CD4-positive, alpha-beta T cell (primary cell): ENCODE data around the gene TSPAN18. TPM values are rescaled to one million over a fixed set of nuclear protein-coding genes. Genes with fewer than 3 reads are reported as not detected.

Experiments used
- ATAC-seq: fragments of 200-7000 bp; cut with Tn5 transposase; one replicate; pipeline ENCODE4 v1.10.0; 2022; ENCODE audit warnings: mild to moderate bottlenecking; ENCODE audit not compliant: poor library complexity
- CTCF ChIA-PET: fragments of 350-600 bp; sonication (Branson Sonifier 250); formaldehyde crosslinking; loops from one replicate; lab custom pipeline; 2021; ENCODE audit warnings: antibody characterized with exemption, inconsistent platforms; lab: Charles Lee
- POLR2A ChIA-PET: fragments of 350-600 bp; sonication (Branson Sonifier 250); formaldehyde crosslinking; loops from one replicate; lab custom pipeline; 2021; ENCODE audit warnings: antibody characterized with exemption, inconsistent platforms; lab: Charles Lee
- DNase-seq, 14 experiments: peaks; one replicate each; pipeline ENCODE4 v3.0.0-alpha.2; 2013 to 2020; ENCODE audit warnings: mixed read lengths in 2 of 14
- H3K27ac ChIP-seq, 2 donors: one replicate each; pipeline versions ENCODE4 v1.5.1 to v1.7.0; 2013; ENCODE audit warnings: low read length in 2 of 2, low read depth in 1 of 2, mild to moderate bottlenecking in 1 of 2
- H3K27me3 ChIP-seq, 2 experiments: 1 replicate in 1 of 2; 2 replicates in 1 of 2; pipeline versions ENCODE4 v1.6.1 to v1.7.0; 2013; ENCODE audit warnings: low read length in 2 of 2, control low read depth in 1 of 2, mild to moderate bottlenecking in 1 of 2, moderate library complexity in 1 of 2; ENCODE audit not compliant: insufficient read depth in 2 of 2, control insufficient read depth in 1 of 2
- H3K36me3 ChIP-seq: one replicate; pipeline ENCODE4 v1.6.1; 2013; ENCODE audit warnings: low read length, control low read depth; ENCODE audit not compliant: insufficient read depth
- H3K4me1 ChIP-seq: one replicate; pipeline ENCODE4 v1.6.1; 2013; ENCODE audit warnings: low read length, control low read depth; ENCODE audit not compliant: insufficient read depth
- H3K4me3 ChIP-seq: one replicate; pipeline ENCODE4 v1.5.1; 2013; ENCODE audit warnings: mild to moderate bottlenecking, low read length, moderate library complexity
- H3K9me3 ChIP-seq, 2 experiments: 1 replicate in 1 of 2; 2 replicates in 1 of 2; pipeline versions ENCODE4 v1.6.1 to v1.7.0; 2013; ENCODE audit warnings: low read length in 2 of 2, mild to moderate bottlenecking in 2 of 2, control low read depth in 1 of 2, moderate library complexity in 1 of 2; ENCODE audit not compliant: control insufficient read depth in 1 of 2, insufficient read depth in 1 of 2
- H3K27ac Mint-ChIP-seq: one replicate; pipeline ENCODE4 v1.8.0; 2020; ENCODE audit warnings: mixed read lengths
- H3K27me3 Mint-ChIP-seq: one replicate; pipeline ENCODE4 v1.8.0; 2021; ENCODE audit warnings: mixed read lengths
- H3K36me3 Mint-ChIP-seq: one replicate; pipeline ENCODE4 v1.8.0; 2021; ENCODE audit warnings: low read depth, mixed read lengths
- H3K4me1 Mint-ChIP-seq: one replicate; pipeline ENCODE4 v1.8.0; 2021; ENCODE audit warnings: low read depth, mixed read lengths
- H3K4me3 Mint-ChIP-seq: one replicate; pipeline ENCODE4 v1.8.0; 2020; ENCODE audit warnings: mild to moderate bottlenecking, mixed read lengths
- H3K9me3 Mint-ChIP-seq: one replicate; pipeline ENCODE4 v1.8.0; 2020; ENCODE audit warnings: mixed read lengths
- intact Hi-C, 2 experiments: fragments of 100-400 bp; cut with DNase I in 1 of 2; cut with micrococcal nuclease in 1 of 2; formaldehyde crosslinking; loops; one replicate each; pipeline versions ENCODE4 v1.15.1 to v1.9.0; 2023 to 2025; cut with DNase I, micrococcal nuclease
- total RNA-seq, 174 experiments: library from RNA in 2 of 174; stranded (reverse) in 2 of 174; gene quantifications; one replicate each; pipeline ENCODE4 v1.2.3 and lab custom pipeline; 2021 to 2026
- TF ChIP-seq, protein P1 (sequence below): fragments of 200-600 bp; IDR thresholded peaks from one replicate; pipeline ENCODE4 v1.8.0; 2022; ENCODE audit warnings: antibody characterized with exemption, mild to moderate bottlenecking

Gene TSPAN18
- total RNA-seq, 2 experiments from 2014 or later: 23.0 to 25.3 TPM

GRCh38 chr11:44873537-44873936, 146.8 kb downstream of the TSPAN18 start:
- peaks cover 9% of the 10 kb centered on the region for H3K36me3 ChIP-seq
- H3K27ac ChIP-seq: no peak overlapping the region
- POLR2A ChIA-PET: no interaction called here
- H3K4me1 ChIP-seq: no peaks in the 10 kb centered on the region
- Mint-ChIP-seq H3K27ac (no peak overlapping the region), H3K36me3 (peaks cover 11% of the 10 kb centered on the region), H3K4me1 (no peaks in the 10 kb centered on the region), H3K27me3 (no peaks in the 10 kb centered on the region), H3K9me3 (no peaks in the 10 kb centered on the region), H3K4me3 (no peak overlapping the region)
- no peak overlapping the region for H3K4me3 ChIP-seq
- H3K9me3 ChIP-seq: peaks cover 4 to 10% of the 10 kb centered on the region in 2 experiments
- DNase-seq (no peak), ATAC-seq (no peak)
- TF ChIP-seq, protein P1, sequence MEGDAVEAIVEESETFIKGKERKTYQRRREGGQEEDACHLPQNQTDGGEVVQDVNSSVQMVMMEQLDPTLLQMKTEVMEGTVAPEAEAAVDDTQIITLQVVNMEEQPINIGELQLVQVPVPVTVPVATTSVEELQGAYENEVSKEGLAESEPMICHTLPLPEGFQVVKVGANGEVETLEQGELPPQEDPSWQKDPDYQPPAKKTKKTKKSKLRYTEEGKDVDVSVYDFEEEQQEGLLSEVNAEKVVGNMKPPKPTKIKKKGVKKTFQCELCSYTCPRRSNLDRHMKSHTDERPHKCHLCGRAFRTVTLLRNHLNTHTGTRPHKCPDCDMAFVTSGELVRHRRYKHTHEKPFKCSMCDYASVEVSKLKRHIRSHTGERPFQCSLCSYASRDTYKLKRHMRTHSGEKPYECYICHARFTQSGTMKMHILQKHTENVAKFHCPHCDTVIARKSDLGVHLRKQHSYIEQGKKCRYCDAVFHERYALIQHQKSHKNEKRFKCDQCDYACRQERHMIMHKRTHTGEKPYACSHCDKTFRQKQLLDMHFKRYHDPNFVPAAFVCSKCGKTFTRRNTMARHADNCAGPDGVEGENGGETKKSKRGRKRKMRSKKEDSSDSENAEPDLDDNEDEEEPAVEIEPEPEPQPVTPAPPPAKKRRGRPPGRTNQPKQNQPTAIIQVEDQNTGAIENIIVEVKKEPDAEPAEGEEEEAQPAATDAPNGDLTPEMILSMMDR: no peak
- intact Hi-C loops: no loop called here
- no peaks in the 10 kb centered on the region for H3K27me3 ChIP-seq
- CTCF ChIA-PET: no interaction called here

DNA sequence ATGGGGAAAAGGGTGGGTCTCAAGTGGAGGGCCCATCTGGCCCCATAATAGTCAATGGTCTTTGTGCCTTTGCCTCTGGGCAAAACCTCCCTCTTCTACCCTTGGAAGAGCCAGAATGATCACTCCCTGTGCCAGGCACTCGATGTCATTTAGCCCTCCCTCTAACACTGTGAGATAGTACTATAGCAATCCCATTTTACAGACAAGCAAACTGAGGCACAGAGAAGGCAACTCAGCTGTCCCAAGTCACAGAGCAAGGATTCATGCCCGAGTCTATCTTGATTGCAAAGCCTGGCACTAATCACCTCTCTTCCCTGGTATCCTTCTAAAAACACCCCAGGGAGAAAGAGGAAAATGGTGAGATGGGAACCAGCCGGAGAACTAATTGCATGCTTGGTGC, 147.5 kb downstream of the TSPAN18 start:
- TF ChIP-seq, protein P1: no peak
- peaks cover 11% of the 10 kb centered on the region for H3K36me3 Mint-ChIP-seq
- no peak for ATAC-seq
- Histone ChIP-seq H3K4me1 (no peaks in the 10 kb centered on the region), H3K27ac (no peak overlapping the region), H3K27me3 (no peaks in the 10 kb centered on the region), H3K9me3 (peaks cover 4 to 8% of the 10 kb centered on the region in 2 experiments), H3K4me3 (no peak overlapping the region), H3K36me3 (peaks cover 9% of the 10 kb centered on the region)
- CTCF ChIA-PET: no interaction called here
- no peaks in the 10 kb centered on the region for H3K4me1 Mint-ChIP-seq
- intact Hi-C loops: no loop called here
- DNase-seq: no peak
- H3K27ac Mint-ChIP-seq: no peak overlapping the region
- POLR2A ChIA-PET: no interaction called here
- H3K4me3 Mint-ChIP-seq: no peak overlapping the region
- H3K27me3 Mint-ChIP-seq: no peaks in the 10 kb centered on the region
- no peaks in the 10 kb centered on the region for H3K9me3 Mint-ChIP-seq

GRCh38 chr11:44875037-44875436, 148.3 kb downstream of the TSPAN18 start:
- no peaks in the 10 kb centered on the region for H3K4me1 Mint-ChIP-seq
- ATAC-seq (no peak), DNase-seq (no peak)
- no peaks in the 10 kb centered on the region for H3K9me3 Mint-ChIP-seq
- no peak overlapping the region for H3K4me3 ChIP-seq
- H3K9me3 ChIP-seq: peaks cover 1 to 4% of the 10 kb centered on the region in 2 experiments
- H3K27ac Mint-ChIP-seq: no peak overlapping the region
- peaks cover 14% of the 10 kb centered on the region for H3K36me3 ChIP-seq
- intact Hi-C loops: no loop called here
- H3K4me1 ChIP-seq: no peaks in the 10 kb centered on the region
- ChIA-PET CTCF (no interaction called here), POLR2A (no interaction called here)
- TF ChIP-seq, protein P1: no peak
- no peak overlapping the region for H3K4me3 Mint-ChIP-seq
- H3K27ac ChIP-seq: no peak overlapping the region
- no peaks in the 10 kb centered on the region for H3K27me3 Mint-ChIP-seq
- H3K27me3 ChIP-seq: no peaks in the 10 kb centered on the region
- peaks cover 9% of the 10 kb centered on the region for H3K36me3 Mint-ChIP-seq
